HepG2 (cell line): ENCODE results near the gene PDS5B. TPM values are rescaled to one million over a fixed set of nuclear protein-coding genes. Genes with fewer than 3 reads are reported as not detected.
"Not testable (repeated sequence)": the region's sequence is repeated elsewhere in the genome, so short reads cannot be mapped to it uniquely, and the experiment has no call there.

ENCODE experiments used
- ATAC-seq: fragments of 200-7000 bp; cut with Tn5 transposase; 3 replicates; pipeline ENCODE4 v1.9.1; 2020; ENCODE audit warnings: mild to moderate bottlenecking, moderate library complexity
- BruUV-seq: library from RNA; stranded (reverse); fragments of 400-500 nt; replicated peaks from 2 replicates; lab custom pipeline; 2021; lab: Mats Ljungman, UMichigan
- CTCF ChIA-PET: fragments of 300-600 bp; formaldehyde crosslinking; extraction: SDS; loops from one replicate; lab custom pipeline; 2021; ENCODE audit warnings: low total read pairs, inconsistent platforms, low intra/inter-chr PET ratio; lab: Yijun Ruan, JAX
- POLR2A ChIA-PET: fragments of 350-600 bp; sonication (Branson Sonifier 250); formaldehyde crosslinking; loops from one replicate; lab custom pipeline; 2020; ENCODE audit warnings: antibody characterized with exemption, inconsistent platforms; lab: Yijun Ruan, JAX
- DNase-seq: peaks from one replicate; pipeline ENCODE4 v3.0.0-alpha.2; 2015; ENCODE audit warnings: low spot score
- FAIRE-seq: peaks from 3 replicates; lab custom pipeline; 2011; peaks lifted over from hg19 to GRCh38; lab: Jason Lieb, UNC
- H2AFZ ChIP-seq: one replicate; pipeline ENCODE4 v1.6.1; 2011; ENCODE audit warnings: low read length, inconsistent platforms
- H3K27ac ChIP-seq: fragments of 300-600 bp; 3 replicates; pipeline ENCODE4 v1.8.0; 2011; ENCODE audit warnings: mixed run types, mild to moderate bottlenecking, mixed read lengths, low read length, inconsistent platforms; ENCODE audit not compliant: insufficient read depth; ENCODE audit errors: extremely low read length
- H3K27me3 ChIP-seq, 2 experiments: fragments of 200-600 bp in 1 of 2; 2 replicates in 1 of 2; 3 replicates in 1 of 2; pipeline versions ENCODE4 v1.6.0 to v1.8.0; 2011; ENCODE audit warnings: low read length in 2 of 2, mild to moderate bottlenecking in 2 of 2, moderate library complexity in 2 of 2, inconsistent platforms in 1 of 2; ENCODE audit not compliant: insufficient read depth in 2 of 2, control insufficient read depth in 1 of 2
- H3K36me3 ChIP-seq, 2 experiments: fragments of 200-600 bp in 1 of 2; replicated peaks in 1 of 2; 2 replicates in 1 of 2; 3 replicates in 1 of 2; pipeline versions ENCODE4 v1.5.1 to v1.8.0; 2011; ENCODE audit warnings: low read length in 2 of 2, inconsistent platforms in 1 of 2; ENCODE audit not compliant: insufficient read depth in 2 of 2, control insufficient read depth in 1 of 2
- H3K4me1 ChIP-seq: 2 replicates; pipeline ENCODE4 v1.5.1; 2012; ENCODE audit warnings: low read length, inconsistent platforms; ENCODE audit not compliant: insufficient read depth
- H3K4me2 ChIP-seq: 2 replicates; pipeline ENCODE4 v1.6.0; 2011; ENCODE audit warnings: low read depth, low read length, inconsistent platforms
- H3K4me3 ChIP-seq, 3 experiments: fragments of 200-600 bp in 1 of 3; sonication (generic), shearing (Covaris generic) in 1 of 3; replicated peaks in 1 of 3; 2 replicates each; pipeline ENCODE4 v1.5.1; 2011 to 2016; ENCODE audit warnings: low read length in 3 of 3, inconsistent platforms in 2 of 3, low read depth in 2 of 3, mild to moderate bottlenecking in 2 of 3, control low read depth in 1 of 3, mixed read lengths in 1 of 3; ENCODE audit not compliant: insufficient read depth in 1 of 3
- H3K79me2 ChIP-seq: one replicate; pipeline ENCODE4 v1.6.1; 2011; ENCODE audit warnings: low read length, inconsistent platforms; ENCODE audit not compliant: insufficient read depth
- H3K9ac ChIP-seq: 2 replicates; pipeline ENCODE4 v1.6.0; 2011; ENCODE audit warnings: mild to moderate bottlenecking, low read depth, low read length, inconsistent platforms; ENCODE audit not compliant: insufficient read depth
- H3K9me3 ChIP-seq: 2 replicates; pipeline ENCODE4 v1.5.1; 2012; ENCODE audit warnings: mild to moderate bottlenecking, low read length
- H4K20me1 ChIP-seq: 2 replicates; pipeline ENCODE4 v1.6.0; 2011; ENCODE audit warnings: inconsistent platforms, mild to moderate bottlenecking, low read length, moderate library complexity; ENCODE audit not compliant: insufficient read depth
- CREB1 ChIP-seq, 2 experiments: fragments of 450-650 bp in 1 of 2; IDR thresholded peaks; 2 replicates each; pipeline ENCODE4 v1.6.1; 2016 to 2017; ENCODE audit warnings: control low read depth in 1 of 2, mild to moderate bottlenecking in 1 of 2, missing compliant biosample characterization in 1 of 2, missing genetic modification characterization in 1 of 2
- WGBS: methylation state at CpG from one replicate; pipeline ENCODE4 v1.1.6; 2017; ENCODE audit warnings: low lambda C conversion rate; 5-methylcytosine and 5-hydroxymethylcytosine counted together
- in situ Hi-C: cut with HindIII; loops from 2 replicates; pipeline ENCODE4 v1.10.0; 2017; ENCODE audit warnings: low pct_unique_long_range_greater_than_20kb; ENCODE audit not compliant: extremely low pct_ligation_motif_present
- intact Hi-C: fragments of 100-400 bp; cut with micrococcal nuclease; formaldehyde crosslinking; loops from one replicate; pipeline ENCODE4 v1.10.0; 2022; ENCODE audit not compliant: unreplicated experiment
- polyA plus RNA-seq, 8 experiments: library from polyadenylated mRNA; depleted of rRNA in 3 of 8; stranded (reverse) in 7 of 8; unstranded in 1 of 8; fragments of >200 nt; fragmentation: Illumina TruSeq in 4 of 8; extraction: Trizol in 4 of 8; gene quantifications; 2 replicates each; pipeline versions ENCODE4 v1.2.1 to v1.2.3, GENCODE V29; 2011 to 2016; ENCODE audit warnings: low read depth in 4 of 8, missing spikeins in 1 of 8, mixed read lengths in 1 of 8; ENCODE audit not compliant: insufficient read depth in 1 of 8
- total RNA-seq, 5 experiments: library from RNA; depleted of rRNA; stranded (reverse); fragments of >200 nt; fragmentation: Illumina TruSeq; extraction: Trizol; gene quantifications; 2 replicates each; pipeline ENCODE4 v1.2.3, GENCODE V29; 2016; ENCODE audit warnings: low read depth in 1 of 5
- TF ChIP-seq, protein P1 (sequence below): sonication (generic); formaldehyde crosslinking; IDR thresholded peaks from 2 replicates; pipeline ENCODE4 v1.4.0; 2020; ENCODE audit warnings: missing genetic modification reagents, borderline replicate concordance
- TF ChIP-seq, protein P2 (sequence below): IDR thresholded peaks from 2 replicates; pipeline ENCODE4 v1.6.1; 2016; ENCODE audit warnings: missing biosample characterization, missing genetic modification reagents, low read depth

The PDS5B gene
- total and polyA plus RNA-seq, 2 of the 13 experiments (the other 11 are each of a cell fraction or from before 2014, with no cell fraction given): 5.8 to 24.6 TPM

DNA sequence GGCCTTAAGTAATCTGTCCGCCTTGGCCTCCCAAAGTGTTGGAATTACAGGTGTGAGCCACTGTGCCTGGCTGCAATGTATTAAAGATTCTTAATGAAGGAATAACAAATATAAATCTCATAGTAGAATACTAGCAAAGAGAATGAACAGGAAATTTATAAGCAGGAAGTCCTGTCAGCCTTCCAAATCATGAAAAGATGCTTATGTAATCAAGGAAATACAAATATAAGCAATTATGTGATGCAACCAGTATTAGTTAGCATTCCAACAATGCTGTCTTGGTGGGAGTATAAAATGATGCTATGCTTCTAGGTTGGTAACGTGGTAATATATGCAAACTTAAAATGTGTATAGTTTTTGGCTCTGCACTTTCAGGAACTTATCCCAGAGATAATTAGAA, 133.8 kb downstream of the PDS5B start (continued):
- TF ChIP-seq, protein P1, sequence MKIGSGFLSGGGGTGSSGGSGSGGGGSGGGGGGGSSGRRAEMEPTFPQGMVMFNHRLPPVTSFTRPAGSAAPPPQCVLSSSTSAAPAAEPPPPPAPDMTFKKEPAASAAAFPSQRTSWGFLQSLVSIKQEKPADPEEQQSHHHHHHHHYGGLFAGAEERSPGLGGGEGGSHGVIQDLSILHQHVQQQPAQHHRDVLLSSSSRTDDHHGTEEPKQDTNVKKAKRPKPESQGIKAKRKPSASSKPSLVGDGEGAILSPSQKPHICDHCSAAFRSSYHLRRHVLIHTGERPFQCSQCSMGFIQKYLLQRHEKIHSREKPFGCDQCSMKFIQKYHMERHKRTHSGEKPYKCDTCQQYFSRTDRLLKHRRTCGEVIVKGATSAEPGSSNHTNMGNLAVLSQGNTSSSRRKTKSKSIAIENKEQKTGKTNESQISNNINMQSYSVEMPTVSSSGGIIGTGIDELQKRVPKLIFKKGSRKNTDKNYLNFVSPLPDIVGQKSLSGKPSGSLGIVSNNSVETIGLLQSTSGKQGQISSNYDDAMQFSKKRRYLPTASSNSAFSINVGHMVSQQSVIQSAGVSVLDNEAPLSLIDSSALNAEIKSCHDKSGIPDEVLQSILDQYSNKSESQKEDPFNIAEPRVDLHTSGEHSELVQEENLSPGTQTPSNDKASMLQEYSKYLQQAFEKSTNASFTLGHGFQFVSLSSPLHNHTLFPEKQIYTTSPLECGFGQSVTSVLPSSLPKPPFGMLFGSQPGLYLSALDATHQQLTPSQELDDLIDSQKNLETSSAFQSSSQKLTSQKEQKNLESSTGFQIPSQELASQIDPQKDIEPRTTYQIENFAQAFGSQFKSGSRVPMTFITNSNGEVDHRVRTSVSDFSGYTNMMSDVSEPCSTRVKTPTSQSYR (CRISPR knock-in tag): no peak
- TF ChIP-seq CREB1 (IDR thresholded peaks at IDR 0.05) (no peak), CREB1 (CRISPR knock-in tag; IDR thresholded peaks at IDR 0.05) (no peak)
- TF ChIP-seq, protein P2, sequence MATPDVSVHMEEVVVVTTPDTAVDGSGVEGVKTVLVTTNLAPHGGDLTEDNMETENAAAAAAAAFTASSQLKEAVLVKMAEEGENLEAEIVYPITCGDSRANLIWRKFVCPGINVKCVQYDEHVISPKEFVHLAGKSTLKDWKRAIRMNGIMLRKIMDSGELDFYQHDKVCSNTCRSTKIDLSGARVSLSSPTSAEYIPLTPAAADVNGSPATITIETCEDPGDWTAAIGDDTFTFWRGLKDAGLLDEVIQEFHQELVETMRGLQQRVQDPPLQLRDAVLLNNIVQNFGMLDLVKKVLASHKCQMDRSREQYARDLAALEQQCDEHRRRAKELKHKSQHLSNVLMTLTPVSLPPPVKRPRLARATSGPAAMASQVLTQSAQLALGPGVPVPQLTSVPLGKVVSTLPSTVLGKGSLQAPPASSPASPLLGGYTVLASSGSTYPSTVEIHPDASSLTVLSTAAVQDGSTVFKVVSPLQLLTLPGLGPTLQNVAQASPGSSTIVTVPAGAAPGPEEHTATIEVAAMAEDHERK (CRISPR knock-in tag): no peak

DNA sequence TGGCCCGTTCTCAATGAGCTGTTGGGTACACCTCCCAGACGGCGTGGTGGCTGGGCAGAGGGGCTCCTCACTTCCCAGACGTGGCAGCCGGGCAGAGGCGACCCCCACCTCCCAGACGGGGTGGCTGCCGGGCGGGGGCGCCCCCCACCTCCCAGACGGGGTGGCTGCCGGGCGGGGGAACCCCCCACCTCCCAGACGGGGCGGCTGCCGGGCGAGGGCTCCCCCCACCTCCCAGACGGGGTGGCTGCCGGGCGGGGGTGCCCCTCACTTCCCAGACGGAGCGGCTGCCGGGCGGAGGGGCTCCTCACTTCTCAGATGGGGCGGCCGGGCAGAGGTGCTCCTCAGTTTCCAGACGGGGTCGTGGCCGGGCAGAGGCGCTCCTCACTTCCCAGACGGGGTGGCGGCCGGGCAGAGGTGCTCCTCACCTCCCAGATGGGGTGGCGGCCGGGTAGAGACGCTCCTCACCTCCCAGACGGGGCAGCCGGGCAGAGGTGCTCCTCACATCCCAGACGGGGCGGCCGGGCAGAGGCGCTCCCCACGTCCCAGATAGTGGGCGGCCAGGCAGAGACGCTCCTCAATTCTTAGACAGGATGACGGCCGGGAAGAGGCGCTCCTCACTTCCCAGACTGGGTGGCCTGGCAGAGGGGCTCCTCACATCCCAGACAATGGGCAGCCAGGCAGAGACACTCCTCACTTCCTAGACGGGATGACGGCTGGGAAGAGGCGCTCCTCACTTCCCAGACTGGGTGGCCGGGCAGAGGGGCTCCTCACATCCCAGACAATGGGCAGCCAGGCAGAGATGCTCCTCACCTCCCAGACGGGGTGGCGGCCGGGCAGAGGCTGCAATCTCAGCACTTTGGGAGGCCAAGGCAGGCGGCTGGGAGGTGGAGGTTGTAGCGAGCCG, 135.1 kb downstream of the PDS5B start:
- H3K27ac ChIP-seq, CTCF ChIA-PET, POLR2A ChIA-PET, intact Hi-C loops, ATAC-seq, H2AFZ ChIP-seq, H4K20me1 ChIP-seq, H3K79me2 ChIP-seq, H3K27me3 ChIP-seq, H3K4me3 ChIP-seq, BruUV-seq, DNase-seq, H3K36me3 ChIP-seq, H3K9me3 ChIP-seq, H3K9ac ChIP-seq, FAIRE-seq, H3K4me2 ChIP-seq, in situ Hi-C loops: not testable (repeated sequence)
- 97% methylated on average over 19 of the region's 58 CpGs for WGBS
- peaks cover 24% of the 10 kb centered on the region for H3K4me1 ChIP-seq
